HG03378 (cell line): ENCODE data around the gene ARG2.
"Not testable (repeated sequence)": the region's sequence is repeated elsewhere in the genome, so short reads cannot be mapped to it uniquely, and the experiment has no call there.

Experiments
- ATAC-seq: cut with Tn5 transposase; IDR thresholded peaks from one replicate; pipeline ENCODE4 v1.9.1; 2021; ENCODE audit warnings: mild to moderate bottlenecking, moderate library complexity; ENCODE audit not compliant: unreplicated experiment

Gene ARG2

DNA sequence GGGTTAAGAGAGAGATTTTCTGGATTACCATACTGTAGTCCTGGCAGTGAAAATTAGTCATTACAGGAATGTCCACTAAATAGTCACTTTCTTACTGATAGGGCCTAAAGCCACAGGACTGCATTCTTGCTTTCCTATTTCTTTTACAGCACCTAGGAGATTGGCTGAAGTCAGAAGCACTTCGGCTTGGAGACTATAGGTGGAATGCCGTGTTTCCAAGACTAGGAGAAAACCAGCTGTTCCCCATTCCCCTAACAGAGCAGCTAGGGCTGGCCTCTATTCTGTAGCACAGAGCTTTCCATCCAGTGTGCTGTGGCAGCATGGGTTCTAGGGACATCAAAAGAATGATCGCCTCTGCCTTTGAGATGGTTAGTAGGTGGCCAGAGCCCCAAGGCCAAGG lies 34.7 kb upstream of the ARG2 start:
- no peak for ATAC-seq

GRCh38 chr14:67586369-67586768 lies 33.4 kb upstream of the ARG2 start:
- no peak for ATAC-seq

GRCh38 chr14:67589204-67589770 lies 30.4 kb upstream of the ARG2 start:
- ATAC-seq, result no peak

DNA sequence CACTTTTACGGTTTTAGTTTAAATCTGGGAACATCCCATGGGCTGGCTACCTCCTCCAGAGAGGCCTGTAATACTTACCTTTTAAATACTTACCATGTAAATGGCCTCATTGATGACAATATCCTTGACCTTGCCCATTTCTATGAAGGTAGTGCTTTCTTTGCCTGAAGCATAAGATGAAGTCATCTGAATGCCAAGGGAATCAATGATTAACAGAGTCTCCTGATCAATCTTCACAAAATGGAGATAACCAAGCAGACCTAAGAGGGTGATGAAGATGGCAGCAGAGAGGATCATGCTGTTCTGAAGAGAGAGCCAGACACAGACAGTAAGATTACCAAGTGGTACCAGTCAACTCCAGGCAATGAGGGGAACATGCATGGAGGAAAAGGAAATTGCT lies 26.1 kb upstream of the ARG2 start:
- ATAC-seq, result not testable (repeated sequence)

GRCh38 chr14:67595392-67595791 lies 24.3 kb upstream of the ARG2 start:
- ATAC-seq, result no peak

GRCh38 chr14:67599698-67600561 lies 19.8 kb upstream of the ARG2 start, which contains the start of gene PIGH:
Gene PIGH (minus strand): TSS chr14:67600268. CDS start chr14:67600203, 65 bp downstream.
- peak; percentile 71 for ATAC-seq

DNA sequence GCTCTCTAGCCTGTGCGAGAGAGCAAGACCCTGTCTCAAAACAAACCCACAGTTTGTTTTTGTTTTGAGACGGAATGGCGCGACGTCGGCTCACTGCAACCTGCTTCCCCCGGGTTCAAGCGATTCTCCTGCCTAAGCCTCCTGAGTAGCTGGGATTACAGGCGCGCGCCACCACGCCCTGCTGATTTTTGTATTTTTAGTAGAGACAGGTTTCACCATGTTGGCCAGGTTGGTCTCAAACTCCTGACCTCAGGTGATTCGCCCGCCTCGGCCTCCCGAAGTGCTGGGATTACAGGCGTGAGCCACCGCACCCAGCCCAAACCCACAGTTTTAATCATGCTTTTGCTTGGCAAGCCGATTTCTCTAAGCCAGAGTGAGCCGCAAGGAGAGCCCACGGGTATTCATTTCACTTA lies 19.2 kb upstream of the ARG2 start:
- ATAC-seq, result not testable (repeated sequence)

DNA sequence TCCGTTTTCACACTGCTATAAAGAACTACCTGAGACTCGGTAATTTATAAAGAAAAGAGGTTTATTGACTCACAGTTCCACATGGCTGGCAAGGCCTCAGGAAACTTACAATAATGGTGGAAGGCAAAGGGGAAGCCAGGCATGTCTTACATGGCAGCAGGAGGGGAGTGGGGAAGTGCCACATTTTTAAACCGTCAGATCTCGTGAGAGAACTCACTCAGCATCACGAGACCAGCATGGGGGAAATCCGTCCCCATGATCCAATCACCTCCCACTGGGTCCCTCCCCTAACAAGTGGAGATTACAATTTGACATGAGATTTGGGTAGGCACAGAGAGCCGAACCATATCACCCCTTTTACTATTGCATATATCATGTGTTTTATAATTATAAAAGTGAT lies 17.6 kb upstream of the ARG2 start:
- ATAC-seq, result no peak

DNA sequence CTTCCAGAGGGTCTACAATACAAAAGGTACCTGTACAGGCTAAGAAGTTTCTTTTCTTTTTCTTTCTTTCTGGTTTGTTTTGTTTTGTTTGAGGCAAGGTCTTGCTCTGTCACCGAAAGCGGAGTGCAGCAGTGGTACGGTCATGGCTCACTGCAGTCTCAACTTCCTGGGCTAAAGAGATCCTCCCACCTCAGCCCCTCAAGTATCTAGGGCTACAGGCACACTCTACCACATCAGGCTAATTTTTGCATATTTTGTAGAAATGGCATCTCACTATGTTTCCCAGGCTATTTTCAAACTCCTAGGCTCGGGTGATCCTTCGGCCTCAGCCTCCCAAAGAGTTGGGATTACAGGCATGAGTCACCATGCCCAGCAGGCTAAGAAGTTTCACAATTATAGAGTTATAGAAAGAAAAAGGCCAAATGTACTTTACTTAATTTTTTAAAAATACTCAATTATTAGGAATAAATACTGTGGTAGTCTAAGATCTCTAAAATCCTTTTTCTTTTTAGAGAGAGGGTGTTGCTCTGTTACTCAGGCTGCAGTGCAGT lies 16.6 kb upstream of the ARG2 start:
- ATAC-seq, result peak; percentile 70

DNA sequence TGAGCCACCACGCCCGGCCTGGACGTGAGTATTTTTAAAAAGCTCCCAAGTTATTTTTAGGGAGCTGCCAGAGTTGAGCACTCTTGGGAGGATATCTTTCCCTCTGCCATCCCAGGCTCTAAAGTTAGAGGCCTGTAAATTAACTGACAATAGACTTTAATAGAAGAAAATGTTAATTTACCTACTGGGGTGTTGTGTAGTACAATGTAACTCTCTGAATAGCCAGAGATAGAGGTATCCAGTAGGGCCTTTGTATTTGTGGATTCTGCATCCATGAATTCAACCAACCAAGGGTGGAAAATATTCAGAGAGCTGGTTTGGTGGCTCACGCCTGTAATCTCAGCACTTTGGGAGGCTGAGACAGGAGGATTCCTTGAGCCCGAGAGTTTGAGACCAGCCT lies 12.1 kb upstream of the ARG2 start:
- no peak for ATAC-seq

DNA sequence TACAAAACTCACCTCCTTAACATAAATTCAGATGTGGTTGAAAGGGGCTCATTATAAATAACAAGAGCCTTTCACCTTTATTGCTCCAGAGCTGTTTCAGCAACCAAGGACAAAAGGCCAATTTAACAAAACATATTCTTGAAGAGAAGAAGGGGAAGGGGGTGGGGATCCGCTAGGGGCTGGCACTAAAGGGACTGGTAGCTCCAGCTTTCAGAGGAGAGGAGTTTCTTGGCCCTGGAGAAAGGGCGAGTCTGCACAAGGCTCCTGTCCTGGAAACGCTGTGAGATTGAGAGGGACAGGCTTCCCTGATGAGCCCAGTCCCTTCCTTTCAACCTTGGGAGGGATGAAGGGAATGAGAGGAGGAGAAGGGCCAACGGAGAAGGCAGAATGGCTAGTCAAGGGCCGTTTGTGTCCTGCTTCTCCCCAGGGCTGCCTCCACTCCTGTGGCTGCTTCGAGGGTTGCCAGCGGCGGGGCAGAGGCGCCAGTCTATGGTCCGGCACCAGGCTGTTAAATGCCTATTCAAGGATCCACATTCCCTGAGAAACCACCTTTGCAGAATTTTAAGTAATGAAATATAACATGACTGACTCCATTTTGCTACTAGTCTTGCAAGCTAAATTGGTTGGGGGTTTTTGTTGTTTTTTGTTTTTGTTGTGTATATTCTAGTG lies 9.9 kb upstream of the ARG2 start:
- no peak for ATAC-seq

GRCh38 chr14:67610491-67610890 lies 9.2 kb upstream of the ARG2 start:
- ATAC-seq, result no peak

DNA sequence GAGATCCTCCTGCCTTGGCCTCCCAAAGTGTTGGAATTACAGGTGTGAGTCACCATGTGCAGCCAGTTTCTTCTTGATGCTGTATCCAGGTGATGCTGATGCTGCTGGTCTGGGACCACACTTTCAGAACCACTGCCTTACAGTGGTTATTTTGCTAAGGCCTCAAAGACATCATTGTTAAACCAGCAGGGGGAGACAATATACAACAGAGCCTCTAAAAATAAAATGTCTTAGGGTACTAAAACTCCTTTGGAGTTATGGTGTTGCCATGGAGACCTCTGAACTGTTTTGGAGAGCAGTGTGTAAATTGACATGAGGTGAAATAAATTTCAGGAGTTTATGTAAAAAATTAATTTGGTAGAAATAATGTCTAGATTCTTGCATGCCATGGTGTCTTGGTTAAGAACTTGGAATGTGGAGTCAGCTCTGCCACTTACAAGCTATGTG lies 1.1 kb upstream of the ARG2 start:
- ATAC-seq, result no peak

GRCh38 chr14:67620217-67620785 lies 581 bp downstream of the ARG2 start:
- ATAC-seq, result no peak

DNA sequence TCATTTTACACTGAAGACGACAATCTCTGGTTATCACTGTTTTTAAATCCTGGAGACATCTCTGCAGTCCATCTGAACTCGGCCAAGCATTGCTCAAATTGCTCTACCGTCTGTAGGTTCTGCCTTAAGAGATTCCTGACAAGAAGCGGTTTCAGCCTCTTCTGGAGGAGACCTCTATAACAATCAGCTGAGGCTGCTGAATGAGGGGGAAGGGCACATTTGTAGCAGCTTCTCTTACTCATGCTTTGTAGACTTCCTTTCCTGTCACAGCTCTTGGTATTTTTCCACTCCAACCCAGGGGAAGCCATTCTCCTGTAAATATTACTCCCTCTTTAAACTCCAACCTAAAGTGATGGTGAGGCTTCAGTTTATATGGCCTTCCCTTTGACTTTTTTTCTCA lies 3.0 kb downstream of the ARG2 start:
- ATAC-seq, result no peak

DNA sequence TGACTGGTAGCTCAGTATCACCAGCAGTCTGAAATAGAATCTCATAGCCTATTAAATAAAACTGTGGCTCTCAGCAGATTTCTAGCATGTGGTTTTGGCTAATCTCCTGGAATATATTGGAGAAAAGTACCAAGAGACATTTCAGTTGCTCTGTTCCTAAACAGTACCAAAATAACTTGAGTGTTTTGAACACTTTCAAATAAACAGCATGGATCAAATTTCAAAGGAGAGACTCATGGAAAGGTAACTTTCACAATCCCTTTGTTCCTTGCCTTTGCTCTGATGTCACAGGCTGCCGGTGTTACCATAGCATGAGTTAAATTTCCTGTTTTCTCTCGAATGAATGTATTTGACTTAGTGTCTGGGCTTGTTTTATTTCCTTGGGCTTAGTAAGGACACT lies 3.4 kb downstream of the ARG2 start:
- ATAC-seq, result no peak

GRCh38 chr14:67626131-67626530 lies 6.4 kb downstream of the ARG2 start:
- ATAC-seq, result not testable (repeated sequence)

GRCh38 chr14:67627519-67627918 lies 7.8 kb downstream of the ARG2 start:
- ATAC-seq, result no peak

DNA sequence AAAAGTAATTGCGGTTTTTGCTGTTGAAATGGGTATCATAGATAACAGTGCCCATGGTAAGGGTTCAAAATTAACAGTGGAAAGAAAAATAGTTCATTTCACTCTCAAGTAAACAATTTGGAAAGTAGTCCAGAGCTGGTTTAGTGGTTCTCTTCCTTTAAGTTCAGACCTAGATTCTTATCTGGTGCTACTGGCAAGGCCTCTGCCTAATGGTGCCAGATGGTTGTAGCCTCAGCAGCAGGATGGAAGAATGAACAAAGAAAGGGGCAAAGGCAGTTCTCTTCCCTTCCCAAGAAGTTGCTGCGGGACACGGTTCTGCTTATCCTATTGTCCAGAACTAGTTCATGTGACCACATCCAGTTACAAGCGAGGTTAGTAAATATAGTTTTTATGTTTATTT lies 10.5 kb downstream of the ARG2 start:
- no peak for ATAC-seq

DNA sequence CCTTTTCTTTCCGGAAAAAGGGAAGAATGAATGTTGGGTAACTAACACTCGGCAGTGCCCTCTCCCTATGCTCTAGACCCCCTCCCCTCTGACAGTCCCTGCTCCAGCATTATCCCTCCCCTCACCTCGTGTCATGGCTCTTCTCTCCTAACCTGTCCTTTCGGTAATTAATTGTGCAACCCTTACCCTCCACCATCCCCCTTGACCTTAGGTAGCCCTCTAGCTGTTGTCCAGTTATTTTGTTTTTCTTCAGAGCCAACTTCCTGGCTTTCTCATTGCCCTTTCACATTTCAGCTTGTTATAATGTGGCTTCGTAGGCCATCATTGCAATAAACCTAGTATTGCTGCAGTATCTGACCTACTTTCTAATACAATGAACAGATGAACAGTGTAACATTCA lies 11.2 kb downstream of the ARG2 start:
- no peak for ATAC-seq

- ATAC-seq, result no peak
These were observed 13.9 kb downstream of the ARG2 start for GRCh38 chr14:67633451-67634147.
